Erythroblast (primary cell): ENCODE data around the gene CCDC40.

ENCODE experiments used
- GATA1 ChIP-seq: IDR thresholded peaks from 2 replicates; pipeline ENCODE4 v1.6.1; 2011; ENCODE audit warnings: low read depth, mild to moderate bottlenecking, control low read depth, low read length, moderate library complexity
- POLR2A ChIP-seq: IDR thresholded peaks from 2 replicates; pipeline ENCODE4 v1.6.1; 2011; ENCODE audit warnings: mild to moderate bottlenecking, low read length

DNA sequence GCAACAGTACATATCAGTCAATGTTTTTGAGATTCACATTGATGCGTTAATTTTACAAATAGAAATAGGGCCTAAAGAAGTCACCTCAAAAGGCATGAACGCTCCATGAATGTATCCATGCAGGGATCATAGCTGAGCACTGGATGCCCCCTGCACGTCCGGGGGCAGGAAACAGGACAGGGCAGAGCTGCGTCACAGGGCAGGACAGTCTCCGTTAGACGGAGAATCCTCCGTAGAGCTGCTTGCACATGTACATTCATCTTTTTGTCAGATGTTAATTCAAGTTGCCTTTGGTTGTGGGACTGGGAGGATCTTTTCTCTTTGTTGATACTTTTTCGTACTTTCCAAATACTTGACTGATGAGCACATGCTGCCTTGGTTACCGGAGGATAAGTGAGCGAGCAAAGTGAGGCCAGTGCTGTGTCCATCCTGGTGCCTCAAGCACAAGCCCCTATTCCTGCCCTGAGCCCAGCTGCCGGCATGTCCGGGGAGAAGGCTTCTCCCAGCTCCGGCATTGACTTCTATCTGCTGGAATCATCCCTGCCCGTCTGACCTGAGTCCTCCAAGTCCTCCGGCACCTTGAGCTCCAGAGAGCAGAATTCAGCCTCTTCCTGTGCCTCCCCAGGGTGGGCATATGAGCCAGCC is 80.0 kb downstream of the CCDC40 start:
- TF ChIP-seq POLR2A: no peak
- no peak for TF ChIP-seq GATA1
